ENCODE data around the gene AMFR. TPM values are rescaled to one million over a fixed set of nuclear protein-coding genes. Genes with fewer than 3 reads are reported as not detected.

Gene AMFR
- total RNA-seq, 3 donors from 2014 or later (not counting 1 experiment from before 2014, with no cell fraction given), result 58.4 to 87.1 (median 71.7) TPM

GRCh38 chr16:56428091-56428490 is 2.7 kb upstream of the AMFR start:
- H3K4me3 ChIP-seq (ENCODE audit: low read length), result no peak overlapping the region
- no peaks in the 10 kb centered on the region for H3K9me3 ChIP-seq (ENCODE audit: control insufficient read depth, insufficient read depth, low read length)
- peaks cover 15 to 19% of the 10 kb centered on the region in 2 donors for H3K4me1 Mint-ChIP-seq
- no peaks in the 10 kb centered on the region for H3K9me3 Mint-ChIP-seq
- TF ChIP-seq, protein P1, sequence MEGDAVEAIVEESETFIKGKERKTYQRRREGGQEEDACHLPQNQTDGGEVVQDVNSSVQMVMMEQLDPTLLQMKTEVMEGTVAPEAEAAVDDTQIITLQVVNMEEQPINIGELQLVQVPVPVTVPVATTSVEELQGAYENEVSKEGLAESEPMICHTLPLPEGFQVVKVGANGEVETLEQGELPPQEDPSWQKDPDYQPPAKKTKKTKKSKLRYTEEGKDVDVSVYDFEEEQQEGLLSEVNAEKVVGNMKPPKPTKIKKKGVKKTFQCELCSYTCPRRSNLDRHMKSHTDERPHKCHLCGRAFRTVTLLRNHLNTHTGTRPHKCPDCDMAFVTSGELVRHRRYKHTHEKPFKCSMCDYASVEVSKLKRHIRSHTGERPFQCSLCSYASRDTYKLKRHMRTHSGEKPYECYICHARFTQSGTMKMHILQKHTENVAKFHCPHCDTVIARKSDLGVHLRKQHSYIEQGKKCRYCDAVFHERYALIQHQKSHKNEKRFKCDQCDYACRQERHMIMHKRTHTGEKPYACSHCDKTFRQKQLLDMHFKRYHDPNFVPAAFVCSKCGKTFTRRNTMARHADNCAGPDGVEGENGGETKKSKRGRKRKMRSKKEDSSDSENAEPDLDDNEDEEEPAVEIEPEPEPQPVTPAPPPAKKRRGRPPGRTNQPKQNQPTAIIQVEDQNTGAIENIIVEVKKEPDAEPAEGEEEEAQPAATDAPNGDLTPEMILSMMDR (IDR thresholded peaks at IDR 0.05), result no peak
- no peaks in the 10 kb centered on the region for H3K27me3 Mint-ChIP-seq (ENCODE audit: low read depth in 2 of 2)
- no peaks in the 10 kb centered on the region for H3K27me3 ChIP-seq (ENCODE audit: control insufficient read depth, insufficient read depth, low read length)
- peak overlapping the region in 1 of 2 donors; percentile 26 for H3K27ac Mint-ChIP-seq
- H3K4me1 ChIP-seq (ENCODE audit: control insufficient read depth, insufficient read depth, low read length), result peaks cover 10% of the 10 kb centered on the region
- H3K27ac ChIP-seq (ENCODE audit: low read length), result no peak overlapping the region
- no peaks in the 10 kb centered on the region for H3K36me3 Mint-ChIP-seq
- WGBS (ENCODE audit: insufficient coverage), result 67% methylated on average over 1 of the region's 1 CpG
- H3K36me3 ChIP-seq (ENCODE audit: control insufficient read depth, insufficient read depth, low read length), result peaks cover 18% of the 10 kb centered on the region
- no peak for ATAC-seq
- DNase-seq, result no peak
- intact Hi-C loops (cut with micrococcal nuclease), result no loop called here
- no peak overlapping the region for H3K4me3 Mint-ChIP-seq

GRCh38 chr16:56426585-56426984 is 1.2 kb upstream of the AMFR start:
- no peaks in the 10 kb centered on the region for H3K9me3 ChIP-seq (ENCODE audit: control insufficient read depth, insufficient read depth, low read length)
- Mint-ChIP-seq H3K4me1 (peaks cover 28 to 30% of the 10 kb centered on the region in 2 donors), H3K9me3 (no peaks in the 10 kb centered on the region), H3K27ac (peak overlapping the region; percentile 71 to 76), H3K27me3 (ENCODE audit: low read depth in 2 of 2) (no peaks in the 10 kb centered on the region), H3K4me3 (peak overlapping the region; percentile 88), H3K36me3 (no peaks in the 10 kb centered on the region)
- H3K4me1 ChIP-seq (ENCODE audit: control insufficient read depth, insufficient read depth, low read length), result peaks cover 14% of the 10 kb centered on the region
- H3K36me3 ChIP-seq (ENCODE audit: control insufficient read depth, insufficient read depth, low read length), result peaks cover 6% of the 10 kb centered on the region
- no peaks in the 10 kb centered on the region for H3K27me3 ChIP-seq (ENCODE audit: control insufficient read depth, insufficient read depth, low read length)
- TF ChIP-seq, protein P1 (IDR thresholded peaks at IDR 0.05), result no peak
- intact Hi-C loops (cut with micrococcal nuclease), result no loop called here
- ATAC-seq (no peak), DNase-seq (peak in 1 of 2 donors; percentile 10)
- H3K4me3 ChIP-seq (ENCODE audit: low read length), result no peak overlapping the region
- no peak overlapping the region for H3K27ac ChIP-seq (ENCODE audit: low read length)
- 100% methylated on average over 2 of the region's 4 CpGs for WGBS (ENCODE audit: insufficient coverage)

DNA sequence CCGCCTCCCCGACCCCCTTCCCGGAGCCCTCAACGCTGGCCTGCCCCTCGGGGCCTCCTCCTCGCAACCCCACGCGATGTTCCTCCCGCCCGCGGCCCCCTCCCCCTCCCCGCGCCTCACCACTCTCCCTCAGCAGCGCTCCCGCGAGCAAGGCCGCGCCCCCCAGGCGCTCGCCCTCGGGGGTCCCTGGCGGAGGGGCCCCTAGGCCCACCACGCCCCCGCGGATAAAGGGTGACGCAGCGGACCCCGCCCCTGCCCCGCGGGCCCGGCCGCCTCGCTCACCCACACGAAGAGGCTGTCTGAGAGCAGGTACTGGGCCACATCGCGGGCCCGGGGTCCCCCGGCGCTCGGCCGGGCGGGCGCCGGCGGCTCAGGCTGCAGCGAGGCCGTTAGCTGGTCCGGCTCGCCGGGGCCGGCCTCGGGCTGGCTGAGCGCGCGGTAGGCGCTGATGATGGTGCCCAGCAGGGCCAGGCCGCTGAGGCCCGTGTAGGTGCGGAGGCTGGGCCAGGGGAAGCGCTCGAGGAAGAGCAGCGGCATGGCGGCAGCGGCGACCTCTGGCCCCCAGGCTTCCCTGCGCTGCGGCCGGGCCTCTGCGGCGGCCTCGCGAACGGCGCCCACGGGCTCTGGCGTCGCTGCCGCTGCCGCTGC is 430 bp downstream of the AMFR start:
- WGBS (ENCODE audit: insufficient coverage), result under 1% methylated on average over 79 of the region's 79 CpGs
- Histone ChIP-seq H3K9me3 (ENCODE audit: control insufficient read depth, insufficient read depth, low read length) (no peaks in the 10 kb centered on the region), H3K36me3 (ENCODE audit: control insufficient read depth, insufficient read depth, low read length) (no peaks in the 10 kb centered on the region), H3K27me3 (ENCODE audit: control insufficient read depth, insufficient read depth, low read length) (no peaks in the 10 kb centered on the region), H3K4me1 (ENCODE audit: control insufficient read depth, insufficient read depth, low read length) (peaks cover 16% of the 10 kb centered on the region), H3K4me3 (ENCODE audit: low read length) (peak overlapping the region; percentile 50), H3K27ac (ENCODE audit: low read length) (no peak overlapping the region)
- Mint-ChIP-seq H3K36me3 (no peaks in the 10 kb centered on the region), H3K4me3 (peak overlapping the region; percentile 96), H3K27me3 (ENCODE audit: low read depth in 2 of 2) (no peaks in the 10 kb centered on the region), H3K27ac (peak overlapping the region; percentile 82 to 91), H3K9me3 (no peaks in the 10 kb centered on the region), H3K4me1 (peaks cover 36 to 41% of the 10 kb centered on the region in 2 donors)
- TF ChIP-seq, protein P1 (IDR thresholded peaks at IDR 0.05), result no peak
- intact Hi-C loops (cut with micrococcal nuclease), result loop anchor here (2.0 kb wide), 1 partner anchor 26 kb away; the partner anchor contains the start of genes NUDT21 and OGFOD1
- DNase-seq, result peak; percentile 34 to 48
- ATAC-seq, result peak; percentile 1 to 58 (median 48)
